PC-9 (cell line): ENCODE data around the gene NRROS. TPM values are rescaled to one million over a fixed set of nuclear protein-coding genes. Genes with fewer than 3 reads are reported as not detected.

Experiments used
- BruUV-seq: library from RNA; stranded (reverse); fragments of 400-500 nt; replicated peaks from 2 replicates; lab custom pipeline; 2021; lab: Mats Ljungman, UMichigan
- CTCF ChIA-PET: fragments of 300-600 bp; sonication (Branson Sonifier 250); formaldehyde crosslinking; loops from one replicate; lab custom pipeline; 2022; ENCODE audit warnings: antibody characterized with exemption; lab: Charles Lee
- POLR2A ChIA-PET: fragments of 300-600 bp; sonication (Branson Sonifier 250); formaldehyde crosslinking; loops from one replicate; lab custom pipeline; 2022; ENCODE audit warnings: antibody characterized with exemption; ENCODE audit not compliant: unreplicated experiment; lab: Charles Lee
- DNase-seq, 2 experiments: peaks; one replicate each; pipeline versions ENCODE4 v3.0.0 to v3.0.0-alpha.2; 2015 to 2022; ENCODE audit warnings: mixed read lengths in 1 of 2
- H2AFZ ChIP-seq: fragments of 200-600 bp; sonication (generic); 2 replicates; pipeline ENCODE4 v1.8.1; 2017; ENCODE audit warnings: antibody characterized with exemption
- H3F3A ChIP-seq: fragments of 200-600 bp; sonication (generic); 2 replicates; pipeline ENCODE4 v1.8.1; 2017; ENCODE audit warnings: antibody characterized with exemption, mild to moderate bottlenecking, low read depth; ENCODE audit not compliant: insufficient read depth
- H3K27ac ChIP-seq: fragments of 200-600 bp; sonication (generic); 2 replicates; pipeline ENCODE4 v1.6.1; 2016; ENCODE audit warnings: mixed run types
- H3K27me3 ChIP-seq: fragments of 200-600 bp; sonication (generic); 2 replicates; pipeline ENCODE4 v1.6.1; 2016; ENCODE audit warnings: low read depth, mixed run types; ENCODE audit not compliant: insufficient read depth
- H3K36me3 ChIP-seq: fragments of 200-600 bp; sonication (generic); 2 replicates; pipeline ENCODE4 v1.6.1; 2016; ENCODE audit warnings: low read depth, mixed run types
- H3K4me1 ChIP-seq: fragments of 200-600 bp; sonication (generic); replicated peaks from 2 replicates; pipeline ENCODE4 v1.6.1; 2016; ENCODE audit warnings: mixed run types; ENCODE audit not compliant: insufficient read depth
- H3K4me2 ChIP-seq: fragments of 200-600 bp; sonication (generic); 2 replicates; pipeline ENCODE4 v1.6.1; 2017; ENCODE audit warnings: mixed run types
- H3K4me3 ChIP-seq: fragments of 200-600 bp; sonication (generic); 2 replicates; pipeline ENCODE4 v1.6.1; 2016; ENCODE audit warnings: mixed run types
- H3K79me2 ChIP-seq: fragments of 200-600 bp; sonication (generic); 2 replicates; pipeline ENCODE4 v1.6.1; 2017; ENCODE audit warnings: low read depth, mixed run types
- H3K9me2 ChIP-seq: fragments of 200-600 bp; sonication (generic); 2 replicates; pipeline ENCODE4 v1.8.1; 2017; ENCODE audit warnings: mild to moderate bottlenecking; ENCODE audit not compliant: insufficient read depth
- H3K9me3 ChIP-seq: fragments of 200-600 bp; sonication (generic); 2 replicates; pipeline ENCODE4 v1.8.1; 2016; ENCODE audit warnings: low read depth; ENCODE audit not compliant: insufficient read depth
- H4K20me1 ChIP-seq: fragments of 200-600 bp; sonication (generic); 2 replicates; pipeline ENCODE4 v1.8.1; 2017; ENCODE audit not compliant: insufficient read depth
- CTCF ChIP-seq: fragments of 200-600 bp; sonication (generic); conservative IDR thresholded peaks from 2 replicates; pipeline ENCODE4 v1.6.1; 2017; ENCODE audit warnings: mixed run types, antibody characterized with exemption, mild to moderate bottlenecking, moderate library complexity
- EZH2 ChIP-seq: fragments of 200-600 bp; sonication (generic); IDR thresholded peaks from 2 replicates; pipeline ENCODE4 v1.8.0; 2017; ENCODE audit warnings: antibody characterized with exemption, low read depth
- intact Hi-C: fragments of 100-400 bp; cut with micrococcal nuclease; formaldehyde crosslinking; loops from one replicate; pipeline ENCODE4 v1.10.0; 2022; ENCODE audit not compliant: unreplicated experiment
- total RNA-seq: library from RNA; stranded (reverse); gene quantifications from 2 replicates; pipeline ENCODE4 v1.2.3, GENCODE V29; 2021

The NRROS gene
- total RNA-seq, 1 experiment from 2014 or later, result 2.2 TPM

- H3K4me2 ChIP-seq, result no peak overlapping the region
- H3K9me2 ChIP-seq, result no peaks in the 10 kb centered on the region
- no peak for TF ChIP-seq EZH2
- no peak for TF ChIP-seq CTCF
- BruUV-seq, result no TSS peak
- peak in 1 of 2 experiments; percentile 22 for DNase-seq
- no peaks in the 10 kb centered on the region for H3K9me3 ChIP-seq
- H3K79me2 ChIP-seq, result no peaks in the 10 kb centered on the region
- no peaks in the 10 kb centered on the region for H3F3A ChIP-seq
- CTCF ChIA-PET, result no interaction called here
- H4K20me1 ChIP-seq, result no peaks in the 10 kb centered on the region
- H3K27ac ChIP-seq, result no peak overlapping the region
- no peaks in the 10 kb centered on the region for H3K27me3 ChIP-seq
- H2AFZ ChIP-seq, result no peak overlapping the region
- H3K4me1 ChIP-seq, result no peaks in the 10 kb centered on the region
- intact Hi-C loops, result loop anchor here (10.0 kb wide), 1 partner anchor 581 kb away; no protein-coding TSS in a partner anchor
- H3K36me3 ChIP-seq, result no peaks in the 10 kb centered on the region
- no peak overlapping the region for H3K4me3 ChIP-seq
- POLR2A ChIA-PET, result no interaction called here
Observed at GRCh38 chr3:196603683-196604082, 35.8 kb upstream of the NRROS start.

- TF ChIP-seq CTCF (no peak), EZH2 (no peak)
- no peak overlapping the region for H2AFZ ChIP-seq
- no peak overlapping the region for H3K27ac ChIP-seq
- H3K27me3 ChIP-seq, result no peaks in the 10 kb centered on the region
- H3K9me3 ChIP-seq, result no peaks in the 10 kb centered on the region
- no peaks in the 10 kb centered on the region for H3K9me2 ChIP-seq
- no peak overlapping the region for H3K4me3 ChIP-seq
- intact Hi-C loops, result loop anchor here (10.0 kb wide), 1 partner anchor 580 kb away; no protein-coding TSS in a partner anchor
- peaks cover 1% of the 10 kb centered on the region; the same call in 1 of the 2 replicates for H3F3A ChIP-seq
- ChIA-PET CTCF (interaction anchor here (0.5 to 0.6 kb wide), 2 partner anchors 182 to 364 kb away, joined by 3 to 4 read pairs; partner anchors contain the start of gene PIGZ), POLR2A (no interaction called here)
- peaks cover 2% of the 10 kb centered on the region for H3K4me1 ChIP-seq
- no peaks in the 10 kb centered on the region for H4K20me1 ChIP-seq
- no peak overlapping the region for H3K4me2 ChIP-seq
- no peaks in the 10 kb centered on the region for H3K36me3 ChIP-seq
- no TSS peak for BruUV-seq
- peak in 1 of 2 experiments; percentile 21 for DNase-seq
- H3K79me2 ChIP-seq, result no peaks in the 10 kb centered on the region
Observed at GRCh38 chr3:196604548-196604947, 34.9 kb upstream of the NRROS start.

- H3K4me2 ChIP-seq, result no peak overlapping the region
- intact Hi-C loops, result loop anchor here (1.0 to 10.0 kb wide), 5 partner anchors 71 to 576 kb away; partner anchors contain the start of gene NCBP2
- H3K27me3 ChIP-seq, result no peaks in the 10 kb centered on the region
- CTCF ChIA-PET, result interaction anchor here (1.0 to 1.7 kb wide), 6 partner anchors 16 to 421 kb away, joined by 3 to 9 read pairs (median 5); partner anchors contain the start of genes MELTF and PAK2
- no peaks in the 10 kb centered on the region for H3K9me2 ChIP-seq
- peaks cover 28% of the 10 kb centered on the region for H3K4me1 ChIP-seq
- no peaks in the 10 kb centered on the region for H3K79me2 ChIP-seq
- DNase-seq, result no peak
- no peaks in the 10 kb centered on the region for H4K20me1 ChIP-seq
- H3K36me3 ChIP-seq, result no peaks in the 10 kb centered on the region
- TF ChIP-seq EZH2 (no peak), CTCF (no peak)
- H3K27ac ChIP-seq, result no peak overlapping the region
- peaks cover 12% of the 10 kb centered on the region; the same call in 1 of the 2 replicates for H3F3A ChIP-seq
- no peaks in the 10 kb centered on the region for H3K9me3 ChIP-seq
- no peak overlapping the region for H2AFZ ChIP-seq
- POLR2A ChIA-PET, result interaction anchor here (0.7 kb wide), 1 partner anchor 259 kb away, joined by 3 read pairs; the partner anchor contains the start of gene SENP5
- BruUV-seq, result no TSS peak
- no peak overlapping the region for H3K4me3 ChIP-seq
Observed at GRCh38 chr3:196608693-196609092, 30.8 kb upstream of the NRROS start.
